NCI-H774 (cell line): ENCODE measurements around the gene PDZD2.
"Not testable (repeated sequence)": the region's sequence is repeated elsewhere in the genome, so short reads cannot be mapped to it uniquely, and the experiment has no call there.

Experiments
- DNase-seq: peaks from one replicate; lab custom pipeline; 2025; lab: John Stamatoyannopoulos, UW

Gene PDZD2

DNA sequence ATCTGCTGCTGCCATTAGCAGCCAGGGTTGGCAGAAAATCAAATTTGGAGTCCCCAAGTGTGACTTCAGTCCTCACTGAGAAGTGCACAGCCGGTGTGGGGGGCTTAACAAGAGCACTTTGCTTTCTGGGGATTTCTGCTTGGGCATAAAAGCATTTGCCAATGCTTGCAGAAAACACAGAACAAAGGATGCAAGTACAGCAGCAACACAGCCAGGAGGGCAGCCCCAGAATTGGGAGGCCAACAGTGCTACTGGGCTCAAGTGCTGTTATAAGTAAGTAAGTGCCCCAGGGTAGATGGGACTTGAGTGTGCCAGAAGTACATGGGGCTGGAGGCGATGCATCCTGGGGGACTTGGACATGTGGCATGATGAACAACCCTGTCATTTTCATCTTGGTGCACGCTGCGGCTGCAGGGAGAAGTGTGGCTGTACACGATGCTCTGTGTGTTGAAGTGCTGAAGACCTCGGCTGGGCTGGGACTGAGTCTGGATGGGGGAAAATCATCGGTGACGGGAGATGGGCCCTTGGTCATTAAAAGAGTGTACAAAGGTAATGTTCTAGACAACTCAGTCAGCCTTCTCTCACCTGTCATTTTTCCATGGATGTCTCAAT, 461.9 kb downstream of the PDZD2 start:
- DNase-seq: no peak

- no peak for DNase-seq
Measured at GRCh38 chr5:32102254-32102986, 463.5 kb downstream of the PDZD2 start.

DNA sequence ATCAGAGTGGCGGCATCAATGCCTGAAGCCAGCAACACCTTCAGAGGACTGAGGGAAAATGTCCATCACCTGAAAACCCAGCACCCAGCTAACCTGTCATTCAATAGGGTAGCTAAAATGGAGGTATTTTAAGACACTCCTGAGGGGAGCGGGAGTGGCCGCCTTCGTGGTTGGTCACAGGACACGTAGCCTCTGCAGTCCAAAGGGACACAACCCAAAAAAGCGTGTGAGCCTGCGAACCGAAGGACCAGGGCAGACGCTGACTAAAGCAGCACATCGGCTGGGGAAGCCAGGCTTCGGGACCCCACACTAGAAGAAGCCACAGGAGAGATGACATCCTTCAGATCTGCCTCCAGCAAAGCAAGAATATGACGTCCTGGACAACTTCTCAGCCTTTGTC, 464.6 kb downstream of the PDZD2 start:
- DNase-seq: no peak

DNA sequence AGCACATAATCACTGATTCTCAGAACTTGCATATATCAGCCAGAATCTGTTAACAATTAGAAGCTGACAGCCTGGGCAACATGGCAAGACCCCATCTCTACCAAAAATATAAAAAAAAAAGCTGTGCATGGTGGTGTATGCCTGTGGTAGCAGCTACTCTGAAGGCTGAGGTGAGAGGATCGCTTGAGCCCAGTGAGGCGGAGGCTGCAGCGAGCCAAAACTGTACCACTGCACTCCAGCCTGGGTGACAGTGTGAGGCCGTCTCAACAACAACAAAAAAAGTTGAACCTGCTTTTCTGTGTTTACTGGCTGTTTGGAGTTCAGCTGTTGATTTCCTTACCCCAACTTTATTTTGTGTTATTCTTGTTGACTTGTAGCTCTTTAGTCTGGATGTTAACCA, 468.4 kb downstream of the PDZD2 start:
- no peak for DNase-seq

GRCh38 chr5:32108167-32108566, 469.2 kb downstream of the PDZD2 start:
- no peak for DNase-seq

GRCh38 chr5:32109236-32109635, 470.3 kb downstream of the PDZD2 start:
- no peak for DNase-seq

- no peak for DNase-seq
Measured at GRCh38 chr5:32110111-32110696, 471.3 kb downstream of the PDZD2 start.

GRCh38 chr5:32115985-32116384, 477.1 kb downstream of the PDZD2 start:
- DNase-seq: no peak

- no peak for DNase-seq
Measured at GRCh38 chr5:32116574-32117313, 477.8 kb downstream of the PDZD2 start.

- DNase-seq: not testable (repeated sequence)
Measured at GRCh38 chr5:32118922-32119321, 480.0 kb downstream of the PDZD2 start.

DNA sequence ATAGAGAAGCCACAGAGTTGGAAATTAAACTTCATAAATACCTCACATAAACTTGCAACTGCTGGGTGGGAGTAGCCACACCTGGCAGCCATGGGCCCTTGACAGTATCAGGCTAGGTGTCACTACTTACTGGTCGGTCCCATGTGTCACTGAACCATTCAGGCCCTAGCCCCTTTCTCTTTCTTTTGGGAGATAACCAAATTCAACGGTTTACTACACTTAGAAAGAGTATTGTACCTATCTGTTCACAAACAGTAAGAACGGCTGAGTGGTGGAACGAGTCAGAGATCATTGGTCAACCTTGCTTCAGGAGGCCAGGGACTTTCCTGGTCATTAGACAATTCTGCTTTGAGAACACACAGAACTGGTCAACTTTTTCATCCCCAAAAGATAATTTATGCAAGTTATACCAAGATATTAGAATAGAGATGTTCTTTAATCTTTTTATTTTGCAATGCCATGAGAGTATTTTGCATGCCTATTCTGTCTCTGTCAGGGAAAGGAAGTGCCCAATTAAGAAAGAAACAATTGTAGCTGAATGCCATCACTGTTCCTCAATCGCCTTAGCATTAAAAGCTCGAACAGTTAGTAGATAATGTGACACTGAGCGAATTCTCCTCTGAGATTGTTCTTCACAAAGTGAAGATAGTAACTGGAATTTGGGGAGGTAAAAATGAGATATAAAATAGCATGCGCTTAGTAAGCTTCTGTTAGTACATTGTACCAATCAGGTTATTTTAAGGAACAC, 484.3 kb downstream of the PDZD2 start:
- DNase-seq: no peak

DNA sequence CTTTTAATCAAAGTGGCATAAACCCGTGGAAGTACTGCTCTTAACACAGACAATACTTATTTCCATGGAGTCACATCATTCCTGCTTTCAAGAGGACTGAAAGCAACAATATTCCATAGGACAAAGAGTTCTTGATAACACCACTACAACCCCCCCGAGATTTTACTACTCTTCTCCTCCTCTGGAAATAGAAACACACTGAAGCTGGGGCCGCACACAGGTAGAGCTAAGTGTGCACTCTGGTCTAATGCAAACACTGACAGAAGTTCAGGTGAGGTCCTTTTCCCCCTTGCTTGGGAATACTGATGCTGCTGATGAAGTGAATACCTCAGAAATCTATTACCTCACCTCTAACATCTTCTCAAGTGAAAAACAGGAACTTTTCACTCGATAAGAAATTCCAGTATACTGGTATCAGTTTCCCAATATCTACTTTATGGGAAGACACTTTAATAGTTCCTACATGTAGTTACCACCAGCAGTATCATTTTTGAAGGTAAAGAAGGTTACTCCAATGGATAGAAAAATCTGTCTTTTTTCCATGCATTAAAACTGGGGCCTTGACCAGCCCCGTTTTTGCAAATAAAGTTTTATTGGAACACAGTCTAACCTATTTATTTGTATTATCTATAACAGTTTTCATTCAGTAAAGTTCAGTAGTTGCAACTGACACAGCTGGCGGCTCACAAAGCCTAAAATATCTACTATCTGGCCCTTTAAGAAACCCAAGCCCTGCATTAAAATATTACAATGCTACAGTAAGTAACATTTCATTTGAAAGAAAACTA, 485.2 kb downstream of the PDZD2 start:
- no peak for DNase-seq

GRCh38 chr5:32126691-32127090, 487.8 kb downstream of the PDZD2 start:
- no peak for DNase-seq

GRCh38 chr5:32127711-32128110, 488.8 kb downstream of the PDZD2 start:
- DNase-seq: no peak

GRCh38 chr5:32129074-32129598, 490.2 kb downstream of the PDZD2 start:
- DNase-seq: no peak

GRCh38 chr5:32130865-32131264, 491.9 kb downstream of the PDZD2 start:
- no peak for DNase-seq

DNA sequence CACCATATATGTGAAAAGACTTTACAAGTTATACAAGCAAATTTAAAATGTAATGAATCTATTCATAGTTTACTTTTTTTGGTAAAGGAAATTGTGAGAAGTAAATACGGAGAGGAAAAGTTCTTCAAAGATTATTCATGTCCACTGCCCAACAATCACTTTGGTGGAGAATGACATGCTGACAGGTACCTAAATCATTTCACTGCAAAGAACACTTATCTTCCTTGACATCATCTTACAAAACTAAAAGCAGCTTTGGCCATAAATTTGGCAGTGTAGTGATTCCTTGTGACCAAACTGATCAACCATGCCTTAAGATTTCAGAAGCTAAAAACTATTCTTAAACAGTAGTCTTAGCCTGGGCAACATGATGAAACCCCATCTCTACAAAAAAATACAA, 492.7 kb downstream of the PDZD2 start:
- DNase-seq: no peak

DNA sequence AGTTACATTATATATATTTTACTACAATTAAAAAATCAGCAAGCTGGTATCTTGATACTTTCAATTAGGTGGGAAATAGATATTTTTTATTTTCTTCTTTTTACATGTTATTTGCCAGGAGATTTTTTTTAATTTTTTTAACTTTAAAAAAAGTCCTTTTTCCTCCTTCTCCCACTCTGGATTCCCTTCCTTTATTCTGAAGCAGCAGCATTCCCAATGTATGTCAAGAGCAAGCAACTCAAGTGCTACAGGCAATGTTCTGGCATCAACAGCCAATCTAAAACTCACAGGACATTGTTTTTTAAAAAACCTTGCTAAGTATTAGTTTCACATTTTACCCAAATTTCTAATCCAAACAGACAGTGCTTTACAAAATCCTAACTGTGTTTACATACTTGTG, 493.8 kb downstream of the PDZD2 start:
- DNase-seq: no peak

GRCh38 chr5:32135086-32135485, 496.2 kb downstream of the PDZD2 start:
- no peak for DNase-seq

DNA sequence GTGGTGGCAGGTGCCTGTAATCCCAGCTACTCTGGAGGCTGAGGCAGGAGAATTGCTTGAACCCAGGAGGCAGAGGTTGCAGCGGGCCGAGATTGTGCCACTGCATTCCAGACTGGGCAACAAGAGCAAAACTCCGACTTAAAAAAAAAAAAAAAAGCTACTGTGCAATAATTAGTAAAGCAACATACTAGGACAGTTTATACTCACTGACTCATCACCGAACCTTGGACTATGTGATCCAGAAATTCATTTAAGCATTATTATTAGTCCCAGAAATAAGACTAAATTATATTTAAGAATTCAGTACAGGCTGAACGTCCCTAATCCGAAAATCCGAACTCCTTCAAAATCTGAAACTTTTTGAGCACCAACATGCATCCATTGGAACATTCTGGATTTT, 497.4 kb downstream of the PDZD2 start:
- DNase-seq: no peak
